Ascending aorta (tissue), 2 donors: ENCODE results near the gene SLC19A3. TPM values are rescaled to one million over a fixed set of nuclear protein-coding genes. Genes with fewer than 3 reads are reported as not detected.
"Not testable (repeated sequence)": the region's sequence is repeated elsewhere in the genome, so short reads cannot be mapped to it uniquely, and the experiment has no call there.

Experiments
- DNase-seq, 2 donors: peaks; one replicate each; pipeline ENCODE4 v3.0.0-alpha.2; 2019; ENCODE audit warnings: low spot score in 2 of 2
- H3K27ac ChIP-seq, 2 donors: fragments of 200-600 bp; sonication (generic); one replicate each; pipeline ENCODE4 v1.5.1; 2016 to 2017; ENCODE audit warnings: mild to moderate bottlenecking in 1 of 2
- H3K27me3 ChIP-seq: fragments of 200-600 bp; sonication (generic); one replicate; pipeline ENCODE4 v1.5.1; 2017
- H3K36me3 ChIP-seq, 2 donors: fragments of 200-600 bp; sonication (generic); one replicate each; pipeline ENCODE4 v1.5.1; 2016
- H3K4me1 ChIP-seq, 2 donors: fragments of 200-600 bp; sonication (generic); one replicate each; pipeline ENCODE4 v1.5.1; 2016 to 2017; ENCODE audit warnings: mild to moderate bottlenecking in 1 of 2
- H3K4me3 ChIP-seq, 2 donors: fragments of 200-600 bp; sonication (generic); one replicate each; pipeline ENCODE4 v1.5.1; 2016 to 2017; ENCODE audit warnings: mild to moderate bottlenecking in 1 of 2
- H3K9me3 ChIP-seq, 2 donors: fragments of 200-600 bp; sonication (generic); one replicate each; pipeline ENCODE4 v1.5.1; 2016
- CTCF ChIP-seq, 3 experiments: fragments of 200-600 bp in 2 of 3; fragments of 450-650 bp in 1 of 3; sonication (generic) in 2 of 3; IDR thresholded peaks; one replicate each; pipeline ENCODE4 v1.5.1; 2016 to 2019; ENCODE audit warnings: antibody characterized with exemption in 3 of 3, mild to moderate bottlenecking in 1 of 3, moderate library complexity in 1 of 3
- intact Hi-C: fragments of 100-400 bp; cut with DNase I; formaldehyde crosslinking; loops from one replicate; pipeline ENCODE4 v1.15.1; 2023
- total RNA-seq: library from RNA; depleted of rRNA; stranded (reverse); fragments of >200 nt; gene quantifications from one replicate; pipeline ENCODE4 v1.1.0, GENCODE V29; 2016

Gene SLC19A3
- total RNA-seq, 1 donor from 2014 or later = 16.5 TPM

GRCh38 chr2:227728035-227728434 lies 10.2 kb upstream of the SLC19A3 start, which contains the start of gene SCYGR7:
Gene SCYGR7, plus strand, starts transcription at chr2:227728335. Its CDS starts 0 bp downstream, at chr2:227728335.
- Histone ChIP-seq H3K9me3 (no peaks in the 10 kb centered on the region), H3K27ac (no peak within 1 kb of the TSS), H3K27me3 (no peaks in the 10 kb centered on the region), H3K36me3 (no peaks in the 10 kb centered on the region), H3K4me3 (no peak within 1 kb of the TSS), H3K4me1 (no peaks in the 10 kb centered on the region)
- intact Hi-C loops = no loop called here
- no peak for TF ChIP-seq CTCF (IDR thresholded peaks at IDR 0.05)
- DNase-seq = no peak

- Histone ChIP-seq H3K27me3 (no peaks in the 10 kb centered on the region), H3K27ac (no peak within 1 kb of the TSS), H3K4me1 (no peaks in the 10 kb centered on the region), H3K36me3 (no peaks in the 10 kb centered on the region), H3K9me3 (no peaks in the 10 kb centered on the region), H3K4me3 (no peak within 1 kb of the TSS)
- intact Hi-C loops = no loop called here
- TF ChIP-seq CTCF (IDR thresholded peaks at IDR 0.05) = no peak
- DNase-seq = no peak
Observed at GRCh38 chr2:227724394-227725039, 6.7 kb upstream of the SLC19A3 start, which contains the start of gene SCYGR6. Gene SCYGR6, minus strand, starts transcription at chr2:227724757. Its CDS starts 0 bp downstream, at chr2:227724757.

- intact Hi-C loops, H3K9me3 ChIP-seq, H3K27ac ChIP-seq, H3K4me3 ChIP-seq, H3K27me3 ChIP-seq, H3K36me3 ChIP-seq, DNase-seq, H3K4me1 ChIP-seq: not testable (repeated sequence)
Observed at GRCh38 chr2:227722821-227723220, 5.0 kb upstream of the SLC19A3 start.

GRCh38 chr2:227720680-227721079 lies 2.9 kb upstream of the SLC19A3 start:
- intact Hi-C loops = no loop called here
- Histone ChIP-seq H3K36me3 (no peaks in the 10 kb centered on the region), H3K4me3 (no peak overlapping the region), H3K9me3 (no peaks in the 10 kb centered on the region), H3K27ac (no peak overlapping the region), H3K27me3 (no peaks in the 10 kb centered on the region), H3K4me1 (peaks cover 0 to 7% of the 10 kb centered on the region in 2 donors)
- TF ChIP-seq CTCF (IDR thresholded peaks at IDR 0.05) = no peak
- DNase-seq = no peak

- no peak for TF ChIP-seq CTCF (IDR thresholded peaks at IDR 0.05)
- intact Hi-C loops = loop anchor here (5.0 kb wide), 2 partner anchors 98 to 312 kb away; no protein-coding TSS in a partner anchor
- DNase-seq = no peak
- H3K4me1 ChIP-seq = peaks cover 0 to 7% of the 10 kb centered on the region in 2 donors
- no peaks in the 10 kb centered on the region for H3K9me3 ChIP-seq
- H3K36me3 ChIP-seq = no peaks in the 10 kb centered on the region
- H3K4me3 ChIP-seq = no peak overlapping the region
- H3K27me3 ChIP-seq = no peaks in the 10 kb centered on the region
- H3K27ac ChIP-seq = no peak overlapping the region
Observed at GRCh38 chr2:227719641-227720040, 1.8 kb upstream of the SLC19A3 start.

- Histone ChIP-seq H3K4me3 (no peak overlapping the region), H3K4me1 (peaks cover 0 to 7% of the 10 kb centered on the region in 2 donors), H3K27me3 (no peaks in the 10 kb centered on the region), H3K36me3 (no peaks in the 10 kb centered on the region), H3K27ac (no peak overlapping the region), H3K9me3 (no peaks in the 10 kb centered on the region)
- intact Hi-C loops = loop anchor here (5.0 kb wide), 2 partner anchors 101 to 309 kb away; no protein-coding TSS in a partner anchor
- TF ChIP-seq CTCF (IDR thresholded peaks at IDR 0.05) = no peak
- DNase-seq = no peak
Observed at GRCh38 chr2:227716501-227716900, 1.3 kb downstream of the SLC19A3 start.
